Panc1 (cell line): ENCODE data around the gene MTFP1. TPM values are rescaled to one million over a fixed set of nuclear protein-coding genes. Genes with fewer than 3 reads are reported as not detected.

Source experiments
- ATAC-seq: fragments of 200-7000 bp; cut with Tn5 transposase; 2 replicates; pipeline ENCODE4 v1.9.1; 2020; ENCODE audit warnings: mild to moderate bottlenecking, moderate library complexity
- BruUV-seq: library from RNA; stranded (reverse); fragments of 400-500 nt; replicated peaks from 2 replicates; lab custom pipeline; 2021; lab: Mats Ljungman, UMichigan
- CTCF ChIA-PET: fragments of 300-600 bp; sonication (Branson Sonifier 250); formaldehyde crosslinking; loops from one replicate; lab custom pipeline; 2022; ENCODE audit warnings: antibody characterized with exemption; lab: Charles Lee
- POLR2A ChIA-PET: fragments of 300-600 bp; sonication (Branson Sonifier 250); formaldehyde crosslinking; loops from one replicate; lab custom pipeline; 2022; ENCODE audit warnings: antibody characterized with exemption; lab: Charles Lee
- DNase-seq: peaks from one replicate; pipeline ENCODE4 v3.0.0-alpha.2; 2010; ENCODE audit warnings: low read depth, low spot score
- H3K27ac ChIP-seq: 2 replicates; pipeline ENCODE4 v1.5.1; 2011; ENCODE audit warnings: mild to moderate bottlenecking, low read length, inconsistent platforms
- H3K27me3 ChIP-seq: fragments of 200-500 bp; sonication (Bioruptor generic); 2 replicates; pipeline ENCODE4 v1.6.0; 2014; ENCODE audit warnings: low read length, inconsistent platforms; ENCODE audit not compliant: control insufficient read depth, insufficient read depth
- H3K36me3 ChIP-seq: fragments of 200-500 bp; sonication (Bioruptor generic); 2 replicates; pipeline ENCODE4 v1.5.1; 2014; ENCODE audit warnings: inconsistent platforms, mild to moderate bottlenecking, low read length, moderate library complexity; ENCODE audit not compliant: control insufficient read depth, insufficient read depth
- H3K4me1 ChIP-seq: 2 replicates; pipeline ENCODE4 v1.5.1; 2011; ENCODE audit warnings: inconsistent platforms, mild to moderate bottlenecking, low read length, moderate library complexity; ENCODE audit not compliant: control insufficient read depth, insufficient read depth
- H3K4me3 ChIP-seq, 2 experiments: 2 replicates each; pipeline ENCODE4 v1.5.1; 2011 to 2012; ENCODE audit warnings: low read depth in 2 of 2, low read length in 2 of 2, mild to moderate bottlenecking in 2 of 2, inconsistent platforms in 1 of 2, moderate library complexity in 1 of 2
- H3K9me3 ChIP-seq: fragments of 200-500 bp; sonication (Bioruptor generic); 2 replicates; pipeline ENCODE4 v1.5.1; 2014; ENCODE audit warnings: low read depth, mild to moderate bottlenecking, inconsistent platforms, low read length, moderate library complexity; ENCODE audit not compliant: control insufficient read depth, insufficient read depth
- POLR2AphosphoS5 ChIP-seq: IDR thresholded peaks from 2 replicates; pipeline ENCODE4 v1.6.1; 2012; ENCODE audit warnings: mild to moderate bottlenecking, low read depth, low read length, moderate library complexity
- SIN3A ChIP-seq: IDR thresholded peaks from 2 replicates; pipeline ENCODE4 v1.6.1; 2012; ENCODE audit warnings: low read depth, mild to moderate bottlenecking, low read length, moderate library complexity, borderline replicate concordance; ENCODE audit not compliant: insufficient read depth
- TCF7L2 ChIP-seq: IDR thresholded peaks from 2 replicates; pipeline ENCODE4 v1.6.1; 2011; ENCODE audit warnings: mild to moderate bottlenecking, low read depth, low read length, inconsistent platforms
- in situ Hi-C: cut with HindIII; loops from 2 replicates; pipeline ENCODE4 v1.10.0; 2016; ENCODE audit warnings: low sequenced_read_pairs, low pct_unique_long_range_greater_than_20kb
- intact Hi-C: fragments of 100-400 bp; cut with micrococcal nuclease; formaldehyde crosslinking; loops from one replicate; pipeline ENCODE4 v1.10.0; 2022; ENCODE audit not compliant: unreplicated experiment
- total RNA-seq: library from RNA; stranded (reverse); gene quantifications from one replicate; pipeline ENCODE4 v1.2.1, GENCODE V29; 2021; ENCODE audit not compliant: unreplicated experiment
- TF ChIP-seq, protein P1 (sequence below): fragments of 450-650 bp; IDR thresholded peaks from 2 replicates; pipeline ENCODE4 v1.5.1; 2017; ENCODE audit warnings: mild to moderate bottlenecking
- TF ChIP-seq, protein P2 (sequence below), 2 experiments: IDR thresholded peaks; 2 replicates each; pipeline ENCODE4 v1.6.1; 2011 to 2012; ENCODE audit warnings: low read depth in 2 of 2, control low read depth in 1 of 2, low read length in 1 of 2, mild to moderate bottlenecking in 1 of 2, moderate library complexity in 1 of 2; ENCODE audit not compliant: insufficient read depth in 1 of 2

The MTFP1 gene
- total RNA-seq, 1 experiment from 2014 or later, result 21.5 TPM

DNA sequence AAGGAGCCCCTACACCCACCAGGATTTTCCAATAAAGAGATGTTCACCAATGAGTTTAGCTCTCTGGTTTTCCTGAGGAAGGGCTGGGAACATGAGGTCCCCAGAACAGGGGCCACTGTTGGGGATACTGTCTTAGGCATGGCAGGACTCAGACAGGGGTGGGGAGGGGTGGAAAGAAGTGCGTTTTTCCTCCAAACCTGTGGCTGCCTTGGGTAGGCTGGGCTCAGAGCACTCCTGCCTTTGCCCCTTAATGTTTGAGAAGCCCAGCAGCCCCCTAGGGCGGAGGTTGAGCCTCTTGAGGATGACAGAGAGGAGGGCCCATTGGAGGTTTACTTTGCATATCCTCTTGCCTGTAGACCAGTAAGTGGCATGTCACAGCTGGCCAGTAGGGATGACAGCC is 10.6 kb downstream of the MTFP1 start:
- no peak for TF ChIP-seq TCF7L2
- no peak for TF ChIP-seq POLR2AphosphoS5
- TF ChIP-seq, protein P1, sequence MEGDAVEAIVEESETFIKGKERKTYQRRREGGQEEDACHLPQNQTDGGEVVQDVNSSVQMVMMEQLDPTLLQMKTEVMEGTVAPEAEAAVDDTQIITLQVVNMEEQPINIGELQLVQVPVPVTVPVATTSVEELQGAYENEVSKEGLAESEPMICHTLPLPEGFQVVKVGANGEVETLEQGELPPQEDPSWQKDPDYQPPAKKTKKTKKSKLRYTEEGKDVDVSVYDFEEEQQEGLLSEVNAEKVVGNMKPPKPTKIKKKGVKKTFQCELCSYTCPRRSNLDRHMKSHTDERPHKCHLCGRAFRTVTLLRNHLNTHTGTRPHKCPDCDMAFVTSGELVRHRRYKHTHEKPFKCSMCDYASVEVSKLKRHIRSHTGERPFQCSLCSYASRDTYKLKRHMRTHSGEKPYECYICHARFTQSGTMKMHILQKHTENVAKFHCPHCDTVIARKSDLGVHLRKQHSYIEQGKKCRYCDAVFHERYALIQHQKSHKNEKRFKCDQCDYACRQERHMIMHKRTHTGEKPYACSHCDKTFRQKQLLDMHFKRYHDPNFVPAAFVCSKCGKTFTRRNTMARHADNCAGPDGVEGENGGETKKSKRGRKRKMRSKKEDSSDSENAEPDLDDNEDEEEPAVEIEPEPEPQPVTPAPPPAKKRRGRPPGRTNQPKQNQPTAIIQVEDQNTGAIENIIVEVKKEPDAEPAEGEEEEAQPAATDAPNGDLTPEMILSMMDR, result no peak
- TF ChIP-seq, protein P2, sequence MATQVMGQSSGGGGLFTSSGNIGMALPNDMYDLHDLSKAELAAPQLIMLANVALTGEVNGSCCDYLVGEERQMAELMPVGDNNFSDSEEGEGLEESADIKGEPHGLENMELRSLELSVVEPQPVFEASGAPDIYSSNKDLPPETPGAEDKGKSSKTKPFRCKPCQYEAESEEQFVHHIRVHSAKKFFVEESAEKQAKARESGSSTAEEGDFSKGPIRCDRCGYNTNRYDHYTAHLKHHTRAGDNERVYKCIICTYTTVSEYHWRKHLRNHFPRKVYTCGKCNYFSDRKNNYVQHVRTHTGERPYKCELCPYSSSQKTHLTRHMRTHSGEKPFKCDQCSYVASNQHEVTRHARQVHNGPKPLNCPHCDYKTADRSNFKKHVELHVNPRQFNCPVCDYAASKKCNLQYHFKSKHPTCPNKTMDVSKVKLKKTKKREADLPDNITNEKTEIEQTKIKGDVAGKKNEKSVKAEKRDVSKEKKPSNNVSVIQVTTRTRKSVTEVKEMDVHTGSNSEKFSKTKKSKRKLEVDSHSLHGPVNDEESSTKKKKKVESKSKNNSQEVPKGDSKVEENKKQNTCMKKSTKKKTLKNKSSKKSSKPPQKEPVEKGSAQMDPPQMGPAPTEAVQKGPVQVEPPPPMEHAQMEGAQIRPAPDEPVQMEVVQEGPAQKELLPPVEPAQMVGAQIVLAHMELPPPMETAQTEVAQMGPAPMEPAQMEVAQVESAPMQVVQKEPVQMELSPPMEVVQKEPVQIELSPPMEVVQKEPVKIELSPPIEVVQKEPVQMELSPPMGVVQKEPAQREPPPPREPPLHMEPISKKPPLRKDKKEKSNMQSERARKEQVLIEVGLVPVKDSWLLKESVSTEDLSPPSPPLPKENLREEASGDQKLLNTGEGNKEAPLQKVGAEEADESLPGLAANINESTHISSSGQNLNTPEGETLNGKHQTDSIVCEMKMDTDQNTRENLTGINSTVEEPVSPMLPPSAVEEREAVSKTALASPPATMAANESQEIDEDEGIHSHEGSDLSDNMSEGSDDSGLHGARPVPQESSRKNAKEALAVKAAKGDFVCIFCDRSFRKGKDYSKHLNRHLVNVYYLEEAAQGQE (IDR thresholded peaks at IDR 0.05; ENCODE audit: insufficient read depth in 1 of 2, low read depth in 2 of 2, low read length in 1 of 2), result no peak
- TF ChIP-seq SIN3A, result no peak
- DNase-seq, result no peak
- ChIA-PET CTCF (no interaction called here), POLR2A (interaction anchor here (0.6 kb wide), 1 partner anchor 152 kb away, joined by 7 read pairs; no protein-coding TSS in a partner anchor)
- Histone ChIP-seq H3K4me3 (no peak overlapping the region), H3K36me3 (peaks cover 2% of the 10 kb centered on the region; the same call in 1 of the 2 replicates), H3K27ac (no peak overlapping the region), H3K4me1 (no peaks in the 10 kb centered on the region), H3K27me3 (no peaks in the 10 kb centered on the region), H3K9me3 (no peaks in the 10 kb centered on the region)
- ATAC-seq, result no peak
- intact Hi-C loops (no loop called here), in situ Hi-C loops (no loop called here)
- no TSS peak for BruUV-seq

DNA sequence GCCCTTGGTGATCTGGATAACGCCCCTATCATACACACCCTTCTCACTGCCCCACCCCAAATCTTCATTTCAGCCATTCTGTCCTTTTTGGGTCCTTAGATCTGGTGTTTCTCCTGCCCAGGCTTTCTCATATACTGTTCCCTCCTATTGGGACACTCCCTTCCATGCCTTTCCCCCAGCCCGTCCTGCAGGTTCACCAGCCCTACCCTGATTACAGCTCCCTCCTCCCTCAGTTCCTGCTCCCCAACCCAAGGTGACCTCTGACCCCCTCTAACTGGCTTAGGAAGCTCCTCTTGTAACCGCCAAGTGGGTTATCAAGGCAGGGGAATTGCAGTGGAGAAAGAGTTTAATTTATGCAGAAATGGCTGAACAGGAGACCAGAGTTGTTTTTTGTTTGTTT is 13.0 kb downstream of the MTFP1 start:
- BruUV-seq, result no TSS peak
- Histone ChIP-seq H3K4me3 (no peak overlapping the region), H3K4me1 (no peaks in the 10 kb centered on the region), H3K27ac (no peak overlapping the region), H3K36me3 (peaks cover 2% of the 10 kb centered on the region; the same call in 1 of the 2 replicates), H3K27me3 (no peaks in the 10 kb centered on the region), H3K9me3 (no peaks in the 10 kb centered on the region)
- ChIA-PET CTCF (no interaction called here), POLR2A (no interaction called here)
- in situ Hi-C loops (no loop called here), intact Hi-C loops (no loop called here)
- ATAC-seq, result no peak
- no peak for DNase-seq
- TF ChIP-seq TCF7L2 (no peak), SIN3A (no peak), POLR2AphosphoS5 (no peak)
- TF ChIP-seq, protein P2 (IDR thresholded peaks at IDR 0.05; ENCODE audit: insufficient read depth in 1 of 2, low read depth in 2 of 2, low read length in 1 of 2), result no peak
- TF ChIP-seq, protein P1, result no peak
